Activated B cell treated with CpG ODN at 0.5 μM for 24 hours (primary cell): Measurements from ENCODE around the gene FCAMR. TPM values are rescaled to one million over a fixed set of nuclear protein-coding genes. Genes with fewer than 3 reads are reported as not detected.
A peak's percentile ranks its signal among the peaks of the same experiment; 100 is the strongest.

Experiments used
- ATAC-seq: fragments of 200-7000 bp; cut with Tn5 transposase; one replicate; pipeline ENCODE4 v1.10.0; 2021; ENCODE audit warnings: low read depth, mild to moderate bottlenecking, moderate library complexity
- CTCF ChIA-PET: fragments of 350-600 bp; sonication (Branson Sonifier 250); formaldehyde crosslinking; loops from one replicate; lab custom pipeline; 2021; ENCODE audit warnings: antibody characterized with exemption; lab: Charles Lee
- POLR2A ChIA-PET: fragments of 350-600 bp; sonication (Branson Sonifier 250); formaldehyde crosslinking; loops from one replicate; lab custom pipeline; 2021; ENCODE audit warnings: antibody characterized with exemption; lab: Charles Lee
- DNase-seq: peaks from one replicate; pipeline ENCODE4 v3.0.0; 2022
- H3K27ac Mint-ChIP-seq: one replicate; pipeline ENCODE4 v1.8.0; 2020; ENCODE audit warnings: mixed read lengths
- H3K27me3 Mint-ChIP-seq: one replicate; pipeline ENCODE4 v1.8.0; 2021; ENCODE audit warnings: mixed read lengths
- H3K36me3 Mint-ChIP-seq: one replicate; pipeline ENCODE4 v1.8.0; 2021; ENCODE audit warnings: low read depth, mixed read lengths
- H3K4me1 Mint-ChIP-seq: one replicate; pipeline ENCODE4 v1.8.0; 2021; ENCODE audit warnings: mixed read lengths
- H3K4me3 Mint-ChIP-seq: one replicate; pipeline ENCODE4 v1.8.0; 2020; ENCODE audit warnings: mild to moderate bottlenecking, mixed read lengths
- H3K9me3 Mint-ChIP-seq: one replicate; pipeline ENCODE4 v1.8.0; 2020; ENCODE audit warnings: mixed read lengths
- intact Hi-C: fragments of 100-400 bp; cut with micrococcal nuclease; formaldehyde crosslinking; loops from one replicate; pipeline ENCODE4 v1.15.1; 2024
- total RNA-seq: library from RNA; stranded (reverse); gene quantifications from 2 replicates; pipeline ENCODE4 v1.2.3, GENCODE V29; 2022
- TF ChIP-seq, protein P1 (sequence below): fragments of 200-600 bp; IDR thresholded peaks from one replicate; pipeline ENCODE4 v1.8.0; 2022; ENCODE audit warnings: antibody characterized with exemption, mild to moderate bottlenecking

The FCAMR gene
- total RNA-seq, 1 donor from 2014 or later = not detected

DNA sequence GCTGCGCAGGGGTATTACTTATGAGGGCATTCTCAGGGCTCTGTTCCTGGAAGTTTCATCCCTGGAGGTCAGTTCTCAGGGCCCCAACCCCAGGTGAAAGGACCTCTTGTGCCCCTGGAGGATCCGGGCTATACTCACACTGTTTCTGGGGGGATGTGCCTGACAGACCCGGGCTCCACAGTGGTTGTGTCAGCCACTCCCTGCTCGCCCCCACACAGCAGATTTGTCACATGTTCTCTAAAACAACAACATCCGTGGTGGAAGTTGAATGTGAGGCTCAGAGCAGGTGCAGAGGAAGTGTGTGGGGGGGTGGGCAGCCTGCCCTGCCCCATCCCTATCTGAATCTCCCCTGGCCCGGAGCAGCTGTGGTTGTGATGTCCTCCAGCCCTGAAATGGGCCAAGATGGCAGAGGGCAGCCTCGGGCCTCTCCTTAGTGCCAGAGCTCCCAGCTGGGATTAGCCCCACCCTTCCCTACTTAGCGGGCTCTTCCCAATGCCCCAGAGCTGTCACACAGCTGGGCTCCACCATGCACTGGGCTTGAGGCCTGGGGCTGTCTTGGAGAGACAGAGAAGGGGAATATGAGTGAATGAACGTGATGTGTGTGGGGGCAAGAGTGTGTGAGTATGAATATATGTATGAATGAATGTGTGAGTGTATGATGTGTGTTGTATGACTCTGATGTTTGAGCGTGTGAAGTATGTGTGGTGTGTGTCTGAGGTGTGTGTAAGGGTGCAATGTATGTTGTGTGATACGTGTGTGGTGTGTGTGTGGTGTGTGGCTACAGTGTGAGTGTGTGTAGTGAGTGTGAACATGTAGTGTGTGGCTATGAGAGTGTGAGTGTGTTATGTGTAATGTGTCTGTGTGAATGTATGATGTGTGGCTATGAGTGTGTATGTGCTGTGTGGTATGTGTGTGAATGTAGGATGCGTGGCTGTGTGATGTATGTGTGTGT lies 47.0 kb downstream of the FCAMR start:
- TF ChIP-seq, protein P1, sequence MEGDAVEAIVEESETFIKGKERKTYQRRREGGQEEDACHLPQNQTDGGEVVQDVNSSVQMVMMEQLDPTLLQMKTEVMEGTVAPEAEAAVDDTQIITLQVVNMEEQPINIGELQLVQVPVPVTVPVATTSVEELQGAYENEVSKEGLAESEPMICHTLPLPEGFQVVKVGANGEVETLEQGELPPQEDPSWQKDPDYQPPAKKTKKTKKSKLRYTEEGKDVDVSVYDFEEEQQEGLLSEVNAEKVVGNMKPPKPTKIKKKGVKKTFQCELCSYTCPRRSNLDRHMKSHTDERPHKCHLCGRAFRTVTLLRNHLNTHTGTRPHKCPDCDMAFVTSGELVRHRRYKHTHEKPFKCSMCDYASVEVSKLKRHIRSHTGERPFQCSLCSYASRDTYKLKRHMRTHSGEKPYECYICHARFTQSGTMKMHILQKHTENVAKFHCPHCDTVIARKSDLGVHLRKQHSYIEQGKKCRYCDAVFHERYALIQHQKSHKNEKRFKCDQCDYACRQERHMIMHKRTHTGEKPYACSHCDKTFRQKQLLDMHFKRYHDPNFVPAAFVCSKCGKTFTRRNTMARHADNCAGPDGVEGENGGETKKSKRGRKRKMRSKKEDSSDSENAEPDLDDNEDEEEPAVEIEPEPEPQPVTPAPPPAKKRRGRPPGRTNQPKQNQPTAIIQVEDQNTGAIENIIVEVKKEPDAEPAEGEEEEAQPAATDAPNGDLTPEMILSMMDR = no peak
- no peak overlapping the region for H3K27ac Mint-ChIP-seq
- DNase-seq (peak; percentile 62), ATAC-seq (peak; percentile 56)
- no peaks in the 10 kb centered on the region for H3K27me3 Mint-ChIP-seq
- no peaks in the 10 kb centered on the region for H3K9me3 Mint-ChIP-seq
- CTCF ChIA-PET = interaction anchor here (1.2 to 3.5 kb wide), 6 partner anchors 9 to 189 kb away, joined by 3 to 64 read pairs (median 9); no protein-coding TSS in a partner anchor
- peaks cover 20% of the 10 kb centered on the region for H3K36me3 Mint-ChIP-seq
- H3K4me1 Mint-ChIP-seq = peaks cover 30% of the 10 kb centered on the region
- intact Hi-C loops = loop anchor here (2.0 to 10.0 kb wide), 8 partner anchors 129 to 1638 kb away; partner anchors contain the start of genes PFKFB2, RAB29 and YOD1
- POLR2A ChIA-PET = interaction anchor here (0.7 to 3.4 kb wide), 7 partner anchors 11 to 1639 kb away, joined by 3 to 51 read pairs (median 4); partner anchors contain the start of genes IL19 and MAPKAPK2
- H3K4me3 Mint-ChIP-seq = no peak overlapping the region

GRCh38 chr1:206922524-206922923 lies 47.7 kb downstream of the FCAMR start:
- DNase-seq = no peak
- no peaks in the 10 kb centered on the region for H3K27me3 Mint-ChIP-seq
- no peak for ATAC-seq
- POLR2A ChIA-PET = interaction anchor here (0.7 to 12.0 kb wide), 11 partner anchors 7 to 1638 kb away, joined by 3 to 267 read pairs (median 4); partner anchors contain the start of genes IL19 and MAPKAPK2
- peaks cover 27% of the 10 kb centered on the region for H3K36me3 Mint-ChIP-seq
- H3K4me1 Mint-ChIP-seq = peaks cover 30% of the 10 kb centered on the region
- no peak overlapping the region for H3K27ac Mint-ChIP-seq
- no peaks in the 10 kb centered on the region for H3K9me3 Mint-ChIP-seq
- TF ChIP-seq, protein P1 = no peak
- CTCF ChIA-PET = interaction anchor here (1.2 to 3.5 kb wide), 6 partner anchors 9 to 188 kb away, joined by 3 to 64 read pairs (median 9); no protein-coding TSS in a partner anchor
- no peak overlapping the region for H3K4me3 Mint-ChIP-seq
- intact Hi-C loops = loop anchor here (1.0 to 10.0 kb wide), 9 partner anchors 8 to 1638 kb away; partner anchors contain the start of genes PFKFB2, RAB29 and YOD1

GRCh38 chr1:206921772-206922265 lies 48.4 kb downstream of the FCAMR start, which contains the start of gene FCMR:
Gene FCMR (minus strand): TSS chr1:206921941. CDS start chr1:206921854, 87 bp downstream.
- ChIA-PET CTCF (interaction anchor here (1.0 to 3.5 kb wide), 8 partner anchors 10 to 188 kb away, joined by 3 to 64 read pairs (median 7); no protein-coding TSS in a partner anchor), POLR2A (interaction anchor here (0.6 to 12.0 kb wide), 13 partner anchors 7 to 901 kb away, joined by 3 to 267 read pairs (median 4); partner anchors contain the start of gene MAPKAPK2)
- no peaks in the 10 kb centered on the region for H3K9me3 Mint-ChIP-seq
- H3K4me3 Mint-ChIP-seq = no peak within 1 kb of the TSS
- H3K27ac Mint-ChIP-seq = no peak within 1 kb of the TSS
- DNase-seq = no peak
- peaks cover 31% of the 10 kb centered on the region for H3K4me1 Mint-ChIP-seq
- H3K36me3 Mint-ChIP-seq = peaks cover 34% of the 10 kb centered on the region
- H3K27me3 Mint-ChIP-seq = no peaks in the 10 kb centered on the region
- ATAC-seq = peak; percentile 9
- TF ChIP-seq, protein P1 = no peak
- intact Hi-C loops = loop anchor here (1.0 to 10.0 kb wide), 9 partner anchors 8 to 1637 kb away; partner anchors contain the start of genes PFKFB2, RAB29 and YOD1

- TF ChIP-seq, protein P1 = no peak
- no peaks in the 10 kb centered on the region for H3K27me3 Mint-ChIP-seq
- no peak overlapping the region for H3K4me3 Mint-ChIP-seq
- no peak overlapping the region for H3K27ac Mint-ChIP-seq
- POLR2A ChIA-PET = interaction anchor here (1.0 to 12.0 kb wide), 5 partner anchors 9 to 494 kb away, joined by 3 to 267 read pairs (median 8); no protein-coding TSS in a partner anchor
- DNase-seq (no peak), ATAC-seq (no peak)
- peaks cover 72% of the 10 kb centered on the region for H3K36me3 Mint-ChIP-seq
- H3K9me3 Mint-ChIP-seq = no peaks in the 10 kb centered on the region
- CTCF ChIA-PET = interaction anchor here (0.7 to 9.7 kb wide), 5 partner anchors 9 to 183 kb away, joined by 3 to 383 read pairs (median 4); no protein-coding TSS in a partner anchor
- intact Hi-C loops = no loop called here
- H3K4me1 Mint-ChIP-seq = peaks cover 68% of the 10 kb centered on the region
Measured at GRCh38 chr1:206918076-206918475, 52.2 kb downstream of the FCAMR start.
